NCI-H2107 treated with DMSO at 0.1 percent for 48 hours (cell line): ENCODE measurements around the gene FNIP2.
"Not testable (repeated sequence)": the region's sequence is repeated elsewhere in the genome, so short reads cannot be mapped to it uniquely, and the experiment has no call there.

Experiments
- DNase-seq: peaks from one replicate; lab custom pipeline; 2025; ENCODE audit not compliant: unreplicated experiment; lab: John Stamatoyannopoulos, UW

FNIP2 gene

DNA sequence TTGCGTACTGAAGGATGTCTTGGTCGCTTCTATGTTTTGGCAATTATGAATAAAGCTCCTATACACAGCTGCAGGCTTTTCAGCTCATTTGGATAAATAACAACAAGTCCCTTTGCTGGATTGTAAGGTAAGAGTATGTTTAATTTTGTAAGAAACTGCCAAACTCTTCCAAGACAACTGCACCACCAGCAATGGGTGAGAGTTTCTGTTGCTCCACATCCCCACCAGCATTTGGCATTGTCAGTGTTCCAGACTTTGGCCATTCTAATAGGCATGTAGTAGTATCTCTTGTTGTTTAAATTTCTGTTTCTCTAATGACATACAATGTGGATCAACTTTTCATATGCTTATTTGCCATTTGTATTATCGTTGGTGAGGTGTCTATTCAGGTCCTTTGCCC is 44.3 kb downstream of the FNIP2 start:
- DNase-seq, result no peak

DNA sequence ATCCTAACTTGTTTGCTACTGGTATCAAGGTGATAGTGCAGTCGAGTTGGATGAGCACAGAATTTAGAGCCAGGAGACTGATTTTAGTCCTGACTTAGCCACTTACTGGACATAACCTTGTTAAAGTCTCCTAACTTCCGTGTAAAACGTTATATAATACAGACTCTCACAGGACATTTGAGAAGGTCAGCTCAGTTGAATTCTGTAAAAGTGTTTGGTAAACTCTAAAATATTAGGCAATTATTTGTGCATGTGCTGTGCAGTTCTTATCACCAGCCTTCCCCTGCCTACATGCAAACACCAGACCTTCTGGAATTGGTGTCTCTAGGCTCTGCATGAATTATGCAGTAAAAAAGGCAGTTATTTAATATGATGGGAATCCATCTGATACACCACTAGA is 45.4 kb downstream of the FNIP2 start:
- no peak for DNase-seq

DNA sequence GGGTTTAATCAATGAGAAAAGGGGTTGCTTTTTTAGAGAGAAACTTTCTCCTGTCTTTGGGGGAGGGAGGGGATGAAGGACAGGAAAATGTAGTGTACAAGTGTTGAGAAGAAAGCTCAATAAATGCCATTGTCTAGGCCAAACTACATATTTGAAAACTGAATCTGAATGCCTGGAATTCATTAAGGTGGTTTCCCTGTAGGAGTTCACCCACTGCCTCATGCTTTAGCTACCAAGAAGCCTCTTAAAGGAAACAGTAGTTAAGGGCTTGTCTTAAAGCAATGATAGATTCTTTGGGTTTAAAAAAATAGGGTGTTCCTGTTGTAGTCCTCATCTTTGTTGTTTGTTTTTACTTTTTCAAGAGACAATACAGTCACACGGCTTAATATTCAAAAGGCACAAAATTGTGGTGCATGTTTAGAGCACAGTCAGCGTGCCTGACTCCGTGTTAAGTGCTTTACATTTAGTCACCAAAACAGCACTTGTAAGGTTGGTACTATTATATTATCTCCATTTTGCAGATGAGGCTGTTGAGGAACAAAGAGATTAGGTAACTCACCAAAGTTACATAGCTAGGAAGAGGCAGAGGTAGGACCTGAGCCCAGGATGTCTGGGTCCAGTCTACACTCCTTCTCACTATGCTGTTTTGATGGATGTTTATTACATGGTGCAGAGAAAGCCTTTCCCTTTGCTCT is 46.0 kb downstream of the FNIP2 start:
- no peak for DNase-seq

DNA sequence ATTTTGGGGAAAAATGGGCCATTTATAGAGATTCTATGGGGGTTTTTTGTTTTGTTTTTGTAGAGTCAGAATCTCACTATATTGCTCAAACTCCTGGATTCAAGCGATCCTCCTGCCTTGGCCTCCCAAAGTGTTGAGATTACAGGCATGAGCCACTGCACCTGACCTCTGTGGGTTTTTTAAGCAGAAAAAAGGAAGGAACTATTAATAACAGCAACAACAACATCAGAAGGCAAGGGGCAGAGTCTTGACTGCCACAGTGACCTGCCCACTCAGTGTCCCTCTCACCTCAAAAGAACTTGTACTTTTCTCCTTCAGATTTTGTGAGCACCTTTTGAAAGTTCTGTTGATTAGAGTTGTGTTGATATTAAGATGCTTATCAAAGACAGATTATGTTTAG is 48.1 kb downstream of the FNIP2 start:
- DNase-seq, result no peak

DNA sequence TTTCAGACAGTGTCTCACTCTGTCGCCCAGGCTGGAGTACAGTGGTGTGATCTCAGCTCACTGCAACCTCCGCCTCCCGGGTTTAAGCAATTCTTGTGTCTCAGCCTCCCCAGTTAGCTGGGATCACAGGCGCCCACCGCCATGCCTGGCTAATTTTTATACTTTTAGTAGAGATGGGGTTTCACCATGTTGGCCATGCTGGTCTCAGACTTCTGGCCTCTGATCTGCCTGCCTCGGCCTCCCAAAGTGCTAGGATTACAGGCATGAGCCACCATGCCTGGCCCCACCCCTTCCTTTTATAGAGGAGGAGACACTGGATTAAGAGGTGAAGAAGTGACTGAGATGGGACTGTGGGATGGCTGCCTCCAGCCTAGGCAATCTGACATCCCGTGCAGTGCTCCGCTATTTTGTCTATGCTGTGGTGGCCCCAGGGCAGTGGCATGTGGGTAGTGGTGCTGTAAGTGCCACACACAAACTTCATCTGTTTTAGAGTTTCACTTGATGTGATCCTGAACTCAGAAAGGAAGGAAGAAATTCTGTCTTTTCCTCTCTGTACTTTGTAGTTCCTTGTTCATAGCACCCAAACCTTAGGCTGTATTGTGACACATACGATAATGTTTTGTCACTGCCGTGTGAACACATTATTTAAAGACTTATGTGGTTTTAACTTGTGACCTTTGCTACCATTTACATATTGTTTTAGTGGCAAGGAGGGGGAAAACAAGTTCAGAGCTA is 48.9 kb downstream of the FNIP2 start:
- DNase-seq, result no peak

DNA sequence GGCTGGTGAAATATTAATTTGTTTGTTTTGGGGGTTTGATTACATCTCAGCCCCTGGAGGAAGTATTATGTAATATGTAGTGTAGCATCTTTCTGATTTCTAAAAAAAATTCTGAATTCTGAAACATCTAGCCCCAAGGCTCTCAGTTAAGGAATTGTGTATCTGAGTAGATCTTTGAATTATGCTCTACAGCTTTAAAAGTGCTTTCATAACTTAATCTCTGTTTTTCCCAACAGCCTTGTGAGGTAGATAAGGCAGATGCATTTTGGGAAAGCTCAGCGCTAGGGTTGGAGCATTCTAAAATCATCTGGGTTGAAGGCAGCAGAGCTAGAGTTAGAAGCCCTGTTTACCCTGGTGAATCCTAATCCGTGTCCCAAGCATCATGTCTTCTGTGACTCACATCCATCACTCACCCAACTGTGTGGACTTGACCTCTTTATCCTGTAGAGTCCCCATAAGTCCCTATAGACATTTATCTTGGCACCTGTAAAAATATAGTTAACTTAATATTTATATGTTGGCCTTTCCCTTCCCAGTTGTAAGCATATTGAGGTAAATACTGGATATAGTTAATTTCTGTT is 49.8 kb downstream of the FNIP2 start:
- DNase-seq, result no peak

DNA sequence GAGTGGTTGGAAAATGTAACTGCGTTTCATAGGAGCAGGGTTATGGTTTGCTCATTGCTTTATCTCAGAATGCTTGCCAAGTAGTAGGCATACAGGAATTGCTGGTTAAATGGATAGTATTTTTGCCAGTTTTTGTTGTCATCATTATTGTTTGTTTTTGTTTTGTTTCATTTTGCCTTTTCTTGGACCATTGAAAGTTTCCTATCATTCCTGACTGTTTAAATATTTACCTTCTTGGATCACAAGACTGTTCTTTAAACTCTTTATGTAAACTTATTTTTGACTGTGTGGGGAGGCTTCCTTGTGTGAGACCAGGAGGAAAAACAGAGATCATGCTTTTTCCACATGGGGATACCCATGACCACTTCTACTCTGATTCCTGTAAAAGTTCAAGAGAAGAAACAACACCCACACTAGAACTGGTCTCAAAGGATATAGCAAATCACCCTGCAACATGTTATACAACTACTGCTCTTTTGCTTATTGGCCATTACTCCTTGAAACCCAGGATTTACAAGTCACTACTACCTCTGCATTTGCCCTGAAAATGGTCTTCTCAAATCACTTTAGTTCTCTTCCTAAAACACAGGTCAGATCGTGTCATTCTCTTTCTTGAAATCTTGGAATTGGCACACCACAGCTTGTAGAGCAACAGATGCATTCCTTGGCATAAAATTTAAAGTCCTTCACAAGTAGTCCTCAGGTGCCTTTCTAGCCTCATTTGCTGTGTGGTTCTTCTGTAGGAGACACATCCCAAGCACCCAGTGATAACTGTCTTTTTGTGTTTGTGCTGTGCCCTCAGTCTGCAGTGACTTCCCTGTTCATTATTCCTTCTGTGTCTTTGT is 51.3 kb downstream of the FNIP2 start:
- DNase-seq, result no peak

DNA sequence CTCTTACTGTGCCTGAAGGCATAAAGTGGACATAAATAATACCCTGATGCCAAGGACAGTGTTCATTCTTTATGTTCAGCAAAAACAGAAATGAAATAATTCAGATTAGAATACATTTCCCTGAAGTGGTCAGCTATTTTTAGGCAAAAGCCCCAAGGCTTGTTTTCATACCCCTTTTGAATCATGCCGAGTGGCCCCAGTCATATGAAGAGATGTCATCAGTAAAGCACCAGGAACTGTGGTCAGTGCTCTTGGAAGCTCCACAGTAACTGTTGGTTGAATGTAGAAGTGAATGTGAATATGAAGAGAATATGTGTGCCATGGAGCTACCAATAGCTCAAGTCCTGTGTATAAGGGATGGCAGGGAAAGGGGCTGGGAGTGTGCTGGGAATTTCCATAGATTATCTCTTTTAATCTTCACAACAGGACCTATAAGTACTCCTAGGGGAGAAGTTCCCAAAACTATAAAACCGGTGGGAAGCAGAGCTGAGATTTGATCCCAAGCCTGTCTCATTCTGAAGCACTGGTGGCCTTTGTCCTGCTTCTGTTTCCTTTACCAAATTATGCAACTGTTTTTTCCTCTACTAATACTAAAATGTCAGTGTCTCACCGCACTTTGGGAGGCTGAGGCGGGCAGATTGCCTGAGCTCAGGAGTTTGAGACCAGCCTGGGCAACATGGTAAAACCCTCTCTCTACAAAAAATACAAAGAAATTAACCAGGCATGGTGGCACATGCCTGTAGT is 52.6 kb downstream of the FNIP2 start:
- no peak for DNase-seq

DNA sequence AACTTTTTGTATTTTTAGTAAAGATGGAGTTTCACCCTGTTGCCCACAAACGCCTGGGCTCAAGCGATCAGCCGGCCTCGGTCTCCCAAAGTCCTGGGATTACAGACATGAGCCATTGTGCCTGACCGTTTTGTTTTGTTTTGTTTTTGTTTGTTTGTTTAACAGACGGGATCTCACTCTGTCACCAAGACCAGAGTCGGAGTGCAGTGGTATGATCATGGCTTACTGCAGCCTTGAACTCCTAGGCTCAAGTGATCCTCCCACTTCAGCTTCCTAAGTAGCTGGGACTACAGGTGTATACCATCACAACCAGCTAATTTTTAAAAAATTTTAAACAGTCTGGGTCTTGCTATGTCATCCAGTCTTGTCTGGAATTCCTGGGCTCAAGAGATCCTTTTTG is 53.5 kb downstream of the FNIP2 start:
- no peak for DNase-seq

DNA sequence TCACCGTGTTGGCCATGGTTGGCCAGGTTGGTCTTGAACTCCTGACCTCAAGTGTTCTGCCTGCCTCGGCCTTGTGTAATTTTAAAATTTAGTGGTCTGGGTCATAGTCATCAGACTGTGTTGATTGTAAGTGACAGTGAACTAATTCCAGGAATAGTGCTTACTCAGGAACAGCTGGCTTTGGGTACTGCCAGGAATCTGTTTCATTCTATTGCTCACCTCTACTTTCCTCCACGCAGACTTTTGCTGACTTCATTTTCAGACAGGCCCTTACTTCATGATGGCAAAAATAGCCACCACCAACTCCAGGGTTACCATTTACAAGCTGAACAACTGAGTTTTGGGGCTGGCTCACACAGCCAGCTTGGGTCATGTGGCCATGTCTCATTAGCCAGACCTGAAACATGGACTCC is 54.6 kb downstream of the FNIP2 start:
- DNase-seq, result no peak

DNA sequence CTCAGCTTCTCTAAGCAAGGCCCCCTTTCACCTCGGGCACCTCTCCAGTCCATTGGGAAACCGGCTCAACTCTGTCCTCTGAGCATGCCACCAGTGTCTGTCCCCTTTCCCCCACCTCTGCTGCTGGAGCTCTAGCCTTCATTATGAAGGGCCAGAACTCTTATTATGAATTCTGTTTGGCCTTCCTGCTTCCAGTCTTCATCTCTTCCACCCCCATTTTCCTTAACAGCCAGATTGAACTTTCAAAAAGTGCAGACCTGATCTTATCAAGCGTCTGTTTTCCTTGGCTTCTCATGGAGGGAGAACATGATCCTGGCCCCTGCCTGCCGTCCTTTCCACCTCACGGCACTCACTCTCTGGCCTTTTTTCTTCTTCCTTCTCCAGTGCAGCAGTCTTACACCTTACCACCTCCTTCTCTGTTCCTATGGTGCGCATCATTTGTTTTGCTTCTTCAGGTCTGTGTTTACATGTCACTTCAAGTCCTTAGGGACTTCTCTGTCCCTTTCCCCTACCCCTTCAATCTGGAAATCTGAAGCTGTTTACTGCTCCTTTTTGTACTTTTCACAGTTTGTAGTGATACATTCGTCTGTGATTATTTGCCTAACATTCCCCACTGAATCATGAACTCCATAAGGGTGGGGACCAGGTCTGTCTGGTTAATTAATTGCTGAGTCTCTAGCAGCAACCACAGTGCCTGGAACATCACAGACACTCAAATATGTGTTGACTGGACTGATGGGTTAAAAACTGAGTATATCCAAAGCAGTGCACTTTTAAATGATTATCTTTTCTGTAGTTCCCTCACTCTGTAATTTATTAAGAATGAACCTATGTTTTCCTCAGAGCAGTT is 55.8 kb downstream of the FNIP2 start:
- DNase-seq, result no peak

DNA sequence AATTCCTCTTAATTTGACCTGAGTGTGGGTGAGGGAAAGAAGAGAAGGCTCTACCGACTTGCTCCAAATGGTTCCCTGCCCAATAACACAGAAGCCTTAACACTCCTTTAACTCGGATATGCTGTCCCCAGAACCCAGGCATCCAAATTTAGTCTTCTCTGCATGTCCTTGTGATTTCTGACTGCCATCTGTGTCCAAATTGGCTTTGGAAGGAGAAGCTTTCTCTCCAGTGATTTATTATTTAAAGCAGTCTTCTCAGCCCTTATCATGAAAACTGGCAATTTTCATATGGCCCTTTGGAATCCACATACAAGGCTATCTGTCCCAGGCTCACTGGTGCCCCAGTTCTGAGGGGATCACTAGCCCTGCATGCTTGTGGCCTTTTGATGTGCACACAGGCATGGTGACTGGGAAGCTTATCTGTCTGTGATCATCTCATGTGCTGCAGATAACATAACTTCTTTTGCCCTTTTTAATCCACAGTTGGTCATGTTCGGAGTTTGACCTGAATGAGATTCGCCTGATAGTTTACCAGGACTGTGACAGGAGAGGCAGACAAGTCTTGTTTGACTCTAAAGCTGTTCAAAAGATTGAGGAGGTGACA is 56.7 kb downstream of the FNIP2 start:
- no peak for DNase-seq

DNA sequence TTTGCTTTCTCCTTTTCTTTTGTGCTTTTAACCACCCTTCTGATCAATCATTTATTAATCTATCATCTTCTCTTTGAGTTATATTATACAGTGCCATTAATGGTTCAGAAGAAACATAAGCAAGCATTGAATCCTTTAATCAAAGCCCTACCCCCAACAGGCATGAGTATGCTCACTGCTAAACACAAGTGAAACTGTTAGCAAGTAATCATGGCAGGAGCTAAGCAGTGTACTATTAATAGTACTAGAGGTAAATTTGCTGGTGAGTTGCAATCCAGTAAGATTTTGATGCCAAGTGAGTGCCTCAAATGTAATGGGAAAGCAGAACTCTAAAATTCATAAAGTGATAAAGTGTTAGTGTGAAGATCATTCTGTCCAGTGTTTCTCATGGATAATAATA is 57.2 kb downstream of the FNIP2 start:
- no peak for DNase-seq

DNA sequence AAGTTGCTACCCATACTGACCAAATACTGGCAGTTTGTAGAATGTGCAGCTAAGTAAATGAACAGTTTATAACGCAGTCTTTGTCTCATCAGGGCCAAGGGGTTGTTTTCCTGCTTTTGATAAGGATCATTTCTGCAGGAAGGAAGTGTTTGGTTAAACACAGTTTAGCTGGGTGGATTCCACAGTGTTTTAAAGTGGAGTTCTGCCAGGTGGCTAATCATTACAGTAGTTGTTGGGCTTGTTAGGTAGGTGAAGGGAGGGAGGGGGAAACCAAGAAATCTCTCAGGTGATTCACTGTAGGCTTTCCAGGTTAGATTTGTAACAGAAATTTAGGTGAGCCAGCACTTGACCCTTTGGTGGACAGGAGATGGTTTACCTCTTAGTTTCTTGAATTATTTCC is 58.1 kb downstream of the FNIP2 start:
- no peak for DNase-seq

DNA sequence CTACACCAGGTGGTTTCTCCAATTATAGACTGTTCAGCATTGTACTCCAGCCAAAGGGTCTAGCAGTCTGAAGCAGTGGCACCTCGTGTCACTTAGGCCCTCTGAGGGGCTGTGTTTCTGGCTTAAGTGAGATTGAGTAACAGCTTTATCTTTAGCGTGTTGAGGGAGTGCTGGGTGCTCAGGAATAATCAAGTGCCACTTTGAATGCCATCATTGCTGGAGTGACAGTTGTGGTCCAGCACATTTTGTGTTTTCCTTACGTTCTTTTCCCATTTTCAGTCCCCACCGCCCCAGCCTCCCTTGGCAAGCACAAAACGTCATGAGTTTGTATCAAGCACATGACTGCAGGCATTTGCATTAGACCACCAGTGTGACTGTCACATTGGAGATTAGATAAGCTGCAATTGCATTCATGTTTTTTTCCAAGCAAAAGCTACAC is 58.7 kb downstream of the FNIP2 start:
- DNase-seq, result no peak

DNA sequence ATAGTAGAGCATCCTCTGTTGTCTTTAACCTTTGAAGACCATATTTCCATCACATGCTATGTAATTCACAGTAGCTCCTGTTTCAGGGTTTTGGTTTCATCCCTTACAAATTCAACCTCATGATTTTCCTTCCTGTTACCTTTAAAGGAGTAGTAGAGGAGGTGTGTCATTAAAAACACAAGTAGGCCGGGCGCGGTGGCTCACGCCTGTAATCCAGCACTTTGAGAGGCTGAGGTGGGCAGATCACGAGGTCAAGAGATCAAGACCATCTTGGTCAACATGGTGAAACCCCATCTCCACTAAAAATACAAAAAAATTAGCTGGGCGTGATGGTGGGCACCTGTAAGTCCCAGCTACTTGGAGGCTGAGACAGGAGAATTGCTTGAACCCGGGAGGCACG is 59.3 kb downstream of the FNIP2 start:
- DNase-seq, result not testable (repeated sequence)

DNA sequence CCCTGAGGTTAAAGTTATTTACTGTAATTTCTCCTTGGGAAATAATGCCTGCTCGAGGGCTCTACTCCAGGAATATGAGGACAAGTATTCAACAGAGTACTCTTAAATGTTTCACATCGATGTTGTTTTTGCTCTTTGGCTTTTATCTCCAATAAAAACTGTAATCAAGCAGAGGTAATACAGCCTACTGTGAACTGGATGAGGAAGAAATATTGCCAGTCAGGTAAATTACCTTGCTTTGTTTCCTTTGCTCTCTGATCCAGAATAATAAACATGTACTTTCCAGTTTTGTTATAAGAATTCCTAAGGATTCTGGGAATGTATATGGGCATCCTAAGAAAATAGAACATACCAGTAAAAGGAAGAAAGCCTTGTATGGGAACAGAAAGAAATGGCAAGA is 60.4 kb downstream of the FNIP2 start:
- no peak for DNase-seq

DNA sequence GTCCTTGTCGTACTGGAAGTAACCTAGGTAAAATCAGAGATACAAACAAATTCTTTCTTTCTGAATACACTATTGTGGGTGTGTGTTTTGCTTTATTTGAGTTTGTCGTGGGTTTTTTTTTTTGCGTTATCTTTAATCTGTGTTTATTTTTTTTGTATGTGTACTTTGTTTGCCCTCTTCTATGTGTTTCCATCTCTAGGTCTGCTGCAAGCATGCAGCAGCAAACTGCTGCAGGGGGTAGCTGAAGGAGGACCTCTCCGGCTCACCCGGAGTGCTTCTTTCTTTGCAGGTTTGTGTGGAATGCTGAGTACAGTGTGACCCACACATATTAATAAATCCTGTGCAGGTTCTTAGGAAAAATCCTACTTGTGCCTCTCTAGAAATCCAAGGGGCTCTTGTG is 64.8 kb downstream of the FNIP2 start:
- no peak for DNase-seq

DNA sequence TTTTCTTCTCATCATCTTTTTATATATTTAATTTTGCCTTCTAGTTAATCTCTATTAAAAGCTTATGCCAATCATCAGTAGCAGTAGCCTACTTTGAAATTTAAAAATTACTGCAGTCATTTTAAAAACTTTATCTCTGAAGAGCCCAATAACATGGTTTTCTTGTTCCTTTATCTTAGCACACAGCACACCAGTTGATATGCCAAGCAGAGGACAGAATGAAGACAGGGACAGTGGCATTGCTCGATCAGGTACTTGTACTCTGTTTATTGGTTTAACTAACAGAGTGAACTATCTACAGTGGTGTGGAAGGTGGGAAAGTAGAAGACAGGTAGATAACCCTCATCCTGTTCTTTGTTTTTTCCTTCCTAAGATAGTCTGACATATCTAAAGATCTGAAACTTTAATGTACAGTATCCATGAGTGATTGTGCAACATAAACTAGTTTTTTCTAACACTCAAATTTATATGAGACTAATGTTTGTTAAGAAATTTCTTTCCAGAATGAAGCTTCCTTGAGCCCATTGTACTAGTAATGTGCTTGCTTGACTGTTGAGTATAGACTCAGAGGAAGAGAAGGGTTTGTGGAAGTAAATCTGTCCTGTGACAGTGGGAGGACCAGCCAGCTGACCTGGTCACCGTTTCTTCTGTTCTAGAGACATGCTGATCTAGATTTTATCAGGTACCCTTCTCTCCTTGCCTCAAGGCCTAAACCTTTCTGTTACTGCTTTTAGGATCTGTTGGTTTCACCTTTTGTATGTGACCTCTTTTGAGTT is 66.6 kb downstream of the FNIP2 start:
- no peak for DNase-seq
